Measurements from ENCODE around the gene PITPNC1. TPM values are rescaled to one million over a fixed set of nuclear protein-coding genes. Genes with fewer than 3 reads are reported as not detected.
A peak's percentile ranks its signal among the peaks of the same experiment; 100 is the strongest.

PITPNC1 gene
- total RNA-seq, 1 donor from 2014 or later: 5.4 TPM

DNA sequence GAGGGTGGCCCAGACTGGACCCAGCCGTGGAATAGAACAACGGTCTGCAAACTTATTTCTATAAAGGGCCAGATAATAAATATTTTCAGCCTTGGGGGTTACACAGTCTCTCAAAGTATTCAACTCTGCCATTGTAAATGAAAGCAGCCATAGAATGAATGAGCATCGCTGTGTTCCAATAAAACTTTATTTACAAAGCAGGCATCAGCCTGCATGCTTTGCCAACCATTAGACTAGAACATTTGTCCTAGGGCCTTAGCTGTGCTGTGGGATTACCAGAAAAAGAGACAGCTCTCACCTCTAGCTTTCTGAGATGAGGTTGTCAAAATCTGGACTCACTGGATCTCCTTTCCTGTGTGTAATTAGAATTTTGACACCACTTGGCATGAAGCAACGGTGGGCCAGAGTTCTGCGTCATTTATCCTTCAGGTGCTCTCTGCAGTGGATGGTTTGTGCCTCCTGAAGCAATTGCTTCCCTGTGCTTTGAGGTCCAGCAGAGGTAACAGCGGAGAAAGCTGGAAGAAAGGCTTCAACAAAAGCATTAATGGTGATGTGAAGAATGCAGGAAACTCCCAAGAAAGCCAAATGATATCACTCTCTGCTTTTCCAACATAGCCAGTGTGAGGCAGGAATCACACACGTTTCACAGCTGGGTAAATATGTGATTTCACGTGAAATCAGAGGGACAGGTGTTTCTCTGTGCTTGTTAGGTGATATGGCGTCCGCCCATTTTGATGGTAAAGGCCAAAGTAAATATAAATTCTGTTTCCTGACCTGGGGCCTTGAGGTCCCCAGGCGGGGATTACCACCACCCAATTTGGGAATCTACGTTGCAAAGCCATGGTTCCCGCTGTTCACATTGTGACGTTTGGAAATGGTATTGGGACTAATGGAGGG is 148.4 kb downstream of the PITPNC1 start:
- Mint-ChIP-seq H3K36me3 (ENCODE audit: low read depth) (no peaks in the 10 kb centered on the region), H3K4me3 (ENCODE audit: unreplicated experiment) (no peak overlapping the region), H3K9me3 (ENCODE audit: low read depth) (no peaks in the 10 kb centered on the region), H3K27ac (ENCODE audit: unreplicated experiment) (no peak overlapping the region), H3K27me3 (ENCODE audit: low read depth) (no peaks in the 10 kb centered on the region), H3K4me1 (ENCODE audit: low read depth) (peaks cover 13% of the 10 kb centered on the region)
- no peak for DNase-seq (ENCODE audit: low spot score)
- TF ChIP-seq, protein P1, sequence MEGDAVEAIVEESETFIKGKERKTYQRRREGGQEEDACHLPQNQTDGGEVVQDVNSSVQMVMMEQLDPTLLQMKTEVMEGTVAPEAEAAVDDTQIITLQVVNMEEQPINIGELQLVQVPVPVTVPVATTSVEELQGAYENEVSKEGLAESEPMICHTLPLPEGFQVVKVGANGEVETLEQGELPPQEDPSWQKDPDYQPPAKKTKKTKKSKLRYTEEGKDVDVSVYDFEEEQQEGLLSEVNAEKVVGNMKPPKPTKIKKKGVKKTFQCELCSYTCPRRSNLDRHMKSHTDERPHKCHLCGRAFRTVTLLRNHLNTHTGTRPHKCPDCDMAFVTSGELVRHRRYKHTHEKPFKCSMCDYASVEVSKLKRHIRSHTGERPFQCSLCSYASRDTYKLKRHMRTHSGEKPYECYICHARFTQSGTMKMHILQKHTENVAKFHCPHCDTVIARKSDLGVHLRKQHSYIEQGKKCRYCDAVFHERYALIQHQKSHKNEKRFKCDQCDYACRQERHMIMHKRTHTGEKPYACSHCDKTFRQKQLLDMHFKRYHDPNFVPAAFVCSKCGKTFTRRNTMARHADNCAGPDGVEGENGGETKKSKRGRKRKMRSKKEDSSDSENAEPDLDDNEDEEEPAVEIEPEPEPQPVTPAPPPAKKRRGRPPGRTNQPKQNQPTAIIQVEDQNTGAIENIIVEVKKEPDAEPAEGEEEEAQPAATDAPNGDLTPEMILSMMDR (IDR thresholded peaks at IDR 0.05): no peak

DNA sequence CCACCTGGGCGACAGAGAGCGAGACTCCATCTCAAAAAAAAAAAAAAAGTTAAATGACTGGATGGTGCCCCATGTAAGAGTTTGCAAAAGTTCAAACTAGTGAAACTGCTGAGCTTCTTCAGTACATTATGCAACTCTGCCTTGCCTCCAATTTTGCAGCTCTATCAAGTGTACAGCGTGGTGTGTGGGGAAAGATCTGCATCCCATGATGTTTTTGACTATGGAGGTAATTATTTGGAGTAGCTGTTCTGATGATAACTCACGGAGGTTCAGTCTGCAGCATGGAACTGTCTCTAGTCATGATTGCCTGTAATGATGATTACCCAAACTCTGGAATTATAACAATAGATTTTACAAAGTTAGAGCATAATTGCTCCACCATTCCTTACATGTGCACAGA is 149.6 kb downstream of the PITPNC1 start:
- Mint-ChIP-seq H3K4me3 (ENCODE audit: unreplicated experiment) (no peak overlapping the region), H3K4me1 (ENCODE audit: low read depth) (peaks cover 13% of the 10 kb centered on the region), H3K27ac (ENCODE audit: unreplicated experiment) (no peak overlapping the region), H3K9me3 (ENCODE audit: low read depth) (no peaks in the 10 kb centered on the region), H3K27me3 (ENCODE audit: low read depth) (no peaks in the 10 kb centered on the region), H3K36me3 (ENCODE audit: low read depth) (no peaks in the 10 kb centered on the region)
- no peak for DNase-seq (ENCODE audit: low spot score)
- TF ChIP-seq, protein P1 (IDR thresholded peaks at IDR 0.05): no peak

DNA sequence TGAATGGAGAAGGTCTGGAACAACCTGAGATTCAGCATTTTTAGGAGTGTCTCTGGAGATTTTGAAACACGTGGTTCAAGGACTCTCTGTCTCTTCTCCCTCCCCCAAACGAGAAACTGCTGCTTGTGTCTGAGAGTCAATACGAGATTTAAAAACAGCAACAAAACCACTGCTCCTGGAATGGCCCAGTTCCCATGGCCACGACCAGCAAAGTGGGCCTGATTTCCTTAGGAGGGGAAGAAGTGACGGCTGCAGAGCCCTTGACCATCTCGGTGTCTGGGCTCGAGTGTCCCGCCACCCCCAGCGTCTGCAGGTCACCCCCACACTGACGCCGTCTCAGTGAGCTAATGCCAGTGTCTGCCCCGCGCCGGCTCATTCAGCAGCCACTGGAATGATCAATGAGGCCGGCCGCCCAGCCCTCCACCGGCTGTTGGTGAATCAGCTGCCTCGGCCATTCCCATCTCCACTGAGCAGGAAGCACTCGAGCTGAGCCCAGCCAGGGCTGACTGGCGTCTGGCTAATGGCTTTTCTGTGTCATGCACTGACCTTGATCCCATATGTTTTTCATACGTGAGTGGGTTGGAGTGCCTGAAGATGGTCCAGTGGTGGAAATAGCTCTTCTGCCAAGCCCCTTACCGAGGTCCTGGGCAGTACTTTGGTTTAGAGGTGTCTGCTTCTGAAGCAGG is 151.8 kb downstream of the PITPNC1 start:
- Mint-ChIP-seq H3K4me1 (ENCODE audit: low read depth) (peaks cover 16% of the 10 kb centered on the region), H3K27ac (ENCODE audit: unreplicated experiment) (peak overlapping the region; percentile 89), H3K9me3 (ENCODE audit: low read depth) (no peaks in the 10 kb centered on the region), H3K4me3 (ENCODE audit: unreplicated experiment) (peak overlapping the region; percentile 62), H3K27me3 (ENCODE audit: low read depth) (no peaks in the 10 kb centered on the region), H3K36me3 (ENCODE audit: low read depth) (no peaks in the 10 kb centered on the region)
- DNase-seq (ENCODE audit: low spot score): peak; percentile 94
- TF ChIP-seq, protein P1 (IDR thresholded peaks at IDR 0.05): no peak

DNA sequence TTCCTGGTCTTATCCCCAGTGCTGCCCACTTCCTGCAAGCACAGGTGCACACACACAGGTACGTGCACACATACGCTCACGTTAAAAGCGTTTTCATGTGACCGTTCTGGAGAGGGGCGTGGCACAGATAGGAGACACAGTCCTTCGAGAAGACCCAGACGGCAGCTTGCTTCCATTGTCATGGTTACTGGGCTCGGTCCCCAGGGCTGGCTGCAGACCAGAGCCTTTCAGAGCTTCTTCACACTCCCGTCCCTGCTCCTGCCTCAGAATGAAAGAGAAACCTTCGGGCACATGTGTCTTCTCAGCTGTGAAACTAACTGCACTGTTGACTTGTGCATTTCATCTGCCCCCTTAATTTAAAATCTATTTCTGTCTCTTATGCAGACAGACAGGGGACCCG is 154.2 kb downstream of the PITPNC1 start:
- Mint-ChIP-seq H3K4me1 (ENCODE audit: low read depth) (peaks cover 16% of the 10 kb centered on the region), H3K27ac (ENCODE audit: unreplicated experiment) (no peak overlapping the region), H3K27me3 (ENCODE audit: low read depth) (no peaks in the 10 kb centered on the region), H3K4me3 (ENCODE audit: unreplicated experiment) (no peak overlapping the region), H3K36me3 (ENCODE audit: low read depth) (peaks cover 2% of the 10 kb centered on the region), H3K9me3 (ENCODE audit: low read depth) (no peaks in the 10 kb centered on the region)
- DNase-seq (ENCODE audit: low spot score): no peak
- TF ChIP-seq, protein P1 (IDR thresholded peaks at IDR 0.05): no peak

DNA sequence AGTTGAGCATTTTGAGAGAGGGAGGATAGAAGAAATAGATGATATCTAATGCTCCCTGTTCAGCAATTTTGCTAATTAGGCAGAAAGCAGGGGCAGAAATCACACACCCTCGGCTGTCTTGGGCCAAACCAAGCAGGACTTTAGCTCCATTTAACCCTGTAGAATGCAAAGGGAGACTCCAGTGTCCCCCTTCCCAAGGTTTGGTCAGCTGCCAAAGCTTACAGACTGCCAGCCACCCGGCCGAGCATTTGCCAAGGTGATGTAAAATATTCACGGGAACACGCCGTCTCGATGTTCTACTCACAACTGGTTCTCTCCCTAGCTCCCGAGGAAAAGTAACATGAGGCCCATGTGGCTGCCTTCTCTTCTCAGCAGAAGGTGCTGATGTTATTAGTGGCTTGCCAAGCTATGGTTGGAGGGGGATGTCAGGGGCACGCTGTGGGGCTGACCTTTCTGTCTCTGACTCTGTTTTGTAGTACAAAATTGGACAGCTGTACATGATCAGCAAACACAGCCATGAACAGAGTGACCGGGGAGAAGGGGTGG is 155.3 kb downstream of the PITPNC1 start:
- no peak overlapping the region for H3K4me3 Mint-ChIP-seq (ENCODE audit: unreplicated experiment)
- TF ChIP-seq, protein P1 (IDR thresholded peaks at IDR 0.05): no peak
- peaks cover 16% of the 10 kb centered on the region for H3K4me1 Mint-ChIP-seq (ENCODE audit: low read depth)
- DNase-seq (ENCODE audit: low spot score): no peak
- H3K27me3 Mint-ChIP-seq (ENCODE audit: low read depth): no peaks in the 10 kb centered on the region
- peaks cover 5% of the 10 kb centered on the region for H3K9me3 Mint-ChIP-seq (ENCODE audit: low read depth)
- no peak overlapping the region for H3K27ac Mint-ChIP-seq (ENCODE audit: unreplicated experiment)
- peaks cover 2% of the 10 kb centered on the region for H3K36me3 Mint-ChIP-seq (ENCODE audit: low read depth)
